T follicular helper cell (primary cell): ENCODE measurements around the gene ANKMY1.

Experiments used
- DNase-seq: peaks from one replicate; pipeline ENCODE4 v3.0.0-alpha.2; 2020; ENCODE audit warnings: low read depth

ANKMY1 gene

GRCh38 chr2:240434728-240435456 is 122.9 kb downstream of the ANKMY1 start:
- peak; percentile 83 for DNase-seq

DNA sequence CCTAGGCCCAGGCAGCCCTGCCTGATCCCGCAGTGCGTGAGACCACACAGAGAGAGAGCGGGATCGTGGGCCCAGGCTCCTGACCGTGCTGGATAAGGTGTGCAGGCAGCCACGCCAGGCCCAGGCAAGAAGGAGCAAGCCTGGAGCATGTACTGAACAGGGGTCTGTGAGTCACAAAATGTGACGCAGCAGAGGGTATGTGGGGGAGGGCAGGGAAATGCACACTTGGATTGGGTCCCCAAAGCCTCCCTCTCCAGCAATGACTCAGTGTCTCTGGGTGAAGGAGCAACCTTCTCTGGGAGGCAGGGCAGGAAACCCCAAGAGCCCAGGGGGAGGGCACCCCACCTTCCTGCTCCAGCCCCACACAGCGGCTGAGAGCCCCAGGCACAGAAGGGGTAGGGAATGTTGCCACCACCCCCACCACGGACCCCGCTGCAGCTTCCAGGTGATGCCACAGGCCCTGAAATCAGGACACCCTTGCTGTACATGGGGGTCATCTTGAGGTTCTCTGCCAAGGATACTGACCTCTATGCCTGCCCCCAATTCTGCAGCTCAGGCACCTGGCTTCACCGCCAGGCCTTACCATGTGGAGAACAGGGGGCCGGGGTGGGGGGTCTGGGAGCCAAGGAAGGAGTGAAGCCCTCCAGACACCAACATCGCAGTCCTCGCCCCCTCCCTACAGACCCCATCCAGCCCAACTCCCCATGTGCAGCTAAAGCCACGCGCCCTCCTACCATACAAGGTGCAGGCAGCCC is 123.6 kb downstream of the ANKMY1 start:
- no peak for DNase-seq

GRCh38 chr2:240432820-240433801 is 124.7 kb downstream of the ANKMY1 start:
- DNase-seq: no peak

DNA sequence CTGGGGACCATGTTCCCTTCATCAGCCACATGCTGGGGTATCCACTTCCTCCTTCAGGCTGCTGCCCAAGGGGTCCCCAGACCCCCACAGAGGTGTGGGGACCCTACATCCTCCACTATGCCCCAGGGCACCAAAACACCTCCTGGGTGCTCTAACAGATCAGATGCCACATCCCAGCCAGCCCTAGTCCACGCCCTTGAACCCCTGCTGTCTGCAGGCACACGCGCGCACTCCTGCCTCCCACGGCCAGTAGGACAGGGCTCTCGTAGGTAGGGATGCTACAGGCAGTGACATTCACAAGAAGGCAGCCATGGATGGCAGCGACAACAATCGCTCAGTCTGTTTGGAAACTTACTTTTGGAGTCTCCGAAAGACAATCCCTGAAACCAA is 125.4 kb downstream of the ANKMY1 start:
- no peak for DNase-seq

DNA sequence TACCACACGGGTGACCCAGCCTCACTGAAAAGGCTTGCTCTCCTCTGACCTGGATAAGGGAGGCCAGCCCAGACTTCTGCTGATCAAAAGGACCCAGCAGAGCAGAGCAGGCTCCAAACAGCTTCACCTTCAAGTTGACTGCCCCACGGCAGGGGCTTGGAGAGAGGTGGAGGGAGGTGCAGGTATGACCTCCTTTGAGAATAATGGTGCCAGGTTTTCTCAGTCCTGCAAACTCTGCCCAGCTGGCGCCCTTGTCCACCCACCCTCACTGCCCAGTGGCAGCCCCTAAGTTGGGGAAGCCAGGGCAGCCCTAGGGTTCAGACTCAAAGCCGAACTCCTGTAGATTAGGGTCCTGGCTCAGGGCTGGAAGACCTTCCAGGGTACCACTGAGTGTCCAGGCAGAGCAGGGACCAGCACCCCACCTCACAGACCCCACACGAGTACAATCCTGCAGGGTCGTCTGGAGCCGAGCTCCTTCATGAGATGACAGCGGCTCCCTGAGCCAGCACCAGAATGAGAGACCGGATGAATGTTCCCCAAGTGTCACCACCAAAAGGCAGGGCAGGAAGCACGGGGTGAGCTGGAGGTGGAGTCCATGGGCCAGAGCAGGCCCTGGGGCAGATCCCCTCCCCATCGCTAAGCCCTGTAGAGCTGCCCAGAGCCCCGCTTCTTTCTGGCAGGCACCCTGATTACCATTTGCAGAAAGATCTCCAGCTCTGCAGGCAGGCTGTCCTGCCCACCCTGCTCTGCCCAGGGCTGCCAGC is 125.9 kb downstream of the ANKMY1 start:
- no peak for DNase-seq

GRCh38 chr2:240431271-240431660 is 126.5 kb downstream of the ANKMY1 start:
- no peak for DNase-seq

- no peak for DNase-seq
Observed at GRCh38 chr2:240430595-240430994, 127.2 kb downstream of the ANKMY1 start.

- no peak for DNase-seq
Observed at GRCh38 chr2:240429872-240430491, 127.8 kb downstream of the ANKMY1 start.
